Colon (tissue), 2 donors: Measurements from ENCODE around the gene EXD3.
A peak's percentile ranks its signal among the peaks of the same experiment; 100 is the strongest.

Source experiments
- FAIRE-seq: peaks from 2 replicates; lab custom pipeline; 2012; peaks lifted over from hg19 to GRCh38; lab: Jason Lieb, UNC
- donor health status: control.
- donor health status: control.

Gene EXD3

GRCh38 chr9:137294681-137295237 is 128.2 kb downstream of the EXD3 start:
- FAIRE-seq, result no peak

DNA sequence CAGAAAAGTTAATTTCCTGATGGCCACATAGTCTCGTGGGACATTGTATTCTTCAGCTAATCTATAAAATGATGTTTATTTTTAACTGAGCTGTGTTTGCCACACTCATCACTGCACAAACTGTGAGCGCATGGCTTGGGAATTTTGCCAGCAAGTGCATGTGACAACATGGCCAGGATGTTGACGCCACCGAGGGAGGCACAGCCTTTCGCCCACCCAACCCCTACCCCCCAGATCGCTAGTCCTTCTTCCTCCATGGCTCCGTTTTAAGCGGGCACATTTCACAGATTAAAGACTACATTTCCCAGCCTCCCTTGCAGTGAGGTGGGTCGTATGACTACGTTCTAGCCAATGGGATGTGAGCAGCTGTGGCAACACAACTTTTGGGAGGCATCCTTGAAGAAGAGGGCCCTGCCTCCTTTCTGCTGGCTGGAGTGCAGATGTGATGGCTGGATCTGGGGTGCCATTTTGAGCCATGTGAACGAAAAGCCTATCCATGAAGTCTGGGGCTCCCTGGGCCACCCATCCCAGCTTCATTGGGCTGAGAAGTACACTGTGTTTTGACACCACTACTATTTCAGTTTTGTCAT is 128.8 kb downstream of the EXD3 start:
- no peak for FAIRE-seq

GRCh38 chr9:137293482-137294090 is 129.4 kb downstream of the EXD3 start:
- FAIRE-seq, result peak; percentile 86

DNA sequence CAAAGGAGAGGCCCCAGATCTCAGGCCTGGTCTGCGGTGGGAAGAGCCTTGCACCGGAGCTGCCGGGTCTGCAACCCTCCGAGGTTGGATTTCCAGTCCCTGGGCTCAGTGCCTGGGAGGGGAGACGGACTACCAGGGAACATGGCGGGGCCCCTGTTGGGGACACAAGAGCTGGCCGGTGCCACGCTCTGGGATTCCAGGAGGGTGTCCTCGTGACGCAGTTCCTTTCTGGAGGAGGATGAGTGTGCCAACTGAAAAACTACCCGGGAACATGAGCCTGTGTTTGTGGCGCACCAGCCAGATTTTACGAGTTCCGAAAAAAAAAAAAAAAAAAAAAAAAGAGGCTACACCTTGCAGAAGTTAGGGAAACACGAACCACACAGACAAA is 129.9 kb downstream of the EXD3 start:
- no peak for FAIRE-seq

DNA sequence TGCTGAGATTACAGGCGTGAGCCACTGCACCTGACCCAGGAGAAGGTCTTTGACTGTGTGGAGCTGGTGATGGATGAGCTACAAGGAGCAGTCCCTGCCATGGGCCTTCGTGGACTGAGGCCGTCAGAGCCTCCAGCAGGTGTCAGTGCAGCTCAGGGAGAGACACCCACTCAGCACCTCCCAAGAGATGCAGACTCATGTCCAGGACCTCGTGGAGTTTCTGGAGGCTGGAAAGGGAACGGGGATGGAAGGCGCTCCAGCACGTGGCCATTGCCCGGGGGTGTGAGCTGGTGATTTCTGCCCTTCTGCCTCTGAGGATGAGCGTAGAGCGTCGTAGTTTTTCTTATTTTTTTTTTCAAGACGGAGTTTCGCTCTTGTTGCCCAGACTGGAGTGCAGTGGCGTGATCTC is 136.0 kb downstream of the EXD3 start:
- no peak for FAIRE-seq

DNA sequence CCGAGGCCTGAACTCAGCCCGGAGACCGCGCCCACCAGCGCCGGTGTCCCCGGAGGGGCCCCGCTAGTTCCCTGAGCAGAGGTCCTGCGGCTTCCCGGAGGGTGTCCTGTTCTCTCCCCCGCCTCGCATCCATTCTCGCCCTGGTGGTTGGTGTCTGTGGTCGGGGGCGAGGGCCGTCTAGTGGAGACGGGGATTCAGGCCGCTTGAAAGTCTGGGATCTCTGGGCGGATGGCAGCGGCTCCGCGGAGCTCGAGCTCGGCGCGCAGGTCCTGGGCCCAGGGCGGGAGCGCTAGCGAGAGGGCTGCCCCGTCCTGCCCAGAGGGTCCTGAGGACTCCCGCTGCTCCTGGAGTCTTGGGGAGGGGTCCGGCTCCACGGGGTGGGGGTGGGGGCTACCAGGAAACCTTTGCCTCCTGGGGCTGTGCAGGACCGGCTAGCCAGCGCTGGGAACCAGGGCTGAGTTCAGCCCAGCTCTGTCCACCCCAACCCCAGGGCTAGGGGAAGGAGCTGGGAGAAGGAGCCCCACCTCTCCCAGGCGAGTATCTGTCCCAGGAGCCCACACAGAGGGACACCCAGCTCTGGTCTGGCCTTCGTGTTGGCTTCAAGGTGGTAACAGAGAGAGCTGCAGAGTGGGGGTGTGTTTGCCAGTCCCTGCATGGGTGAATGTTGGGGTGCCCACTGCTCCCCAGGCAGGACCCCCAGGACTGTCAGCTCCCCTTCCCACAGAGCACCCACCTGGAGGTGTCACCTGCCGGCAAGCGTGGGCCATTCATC is 141.4 kb downstream of the EXD3 start:
- FAIRE-seq, result no peak

DNA sequence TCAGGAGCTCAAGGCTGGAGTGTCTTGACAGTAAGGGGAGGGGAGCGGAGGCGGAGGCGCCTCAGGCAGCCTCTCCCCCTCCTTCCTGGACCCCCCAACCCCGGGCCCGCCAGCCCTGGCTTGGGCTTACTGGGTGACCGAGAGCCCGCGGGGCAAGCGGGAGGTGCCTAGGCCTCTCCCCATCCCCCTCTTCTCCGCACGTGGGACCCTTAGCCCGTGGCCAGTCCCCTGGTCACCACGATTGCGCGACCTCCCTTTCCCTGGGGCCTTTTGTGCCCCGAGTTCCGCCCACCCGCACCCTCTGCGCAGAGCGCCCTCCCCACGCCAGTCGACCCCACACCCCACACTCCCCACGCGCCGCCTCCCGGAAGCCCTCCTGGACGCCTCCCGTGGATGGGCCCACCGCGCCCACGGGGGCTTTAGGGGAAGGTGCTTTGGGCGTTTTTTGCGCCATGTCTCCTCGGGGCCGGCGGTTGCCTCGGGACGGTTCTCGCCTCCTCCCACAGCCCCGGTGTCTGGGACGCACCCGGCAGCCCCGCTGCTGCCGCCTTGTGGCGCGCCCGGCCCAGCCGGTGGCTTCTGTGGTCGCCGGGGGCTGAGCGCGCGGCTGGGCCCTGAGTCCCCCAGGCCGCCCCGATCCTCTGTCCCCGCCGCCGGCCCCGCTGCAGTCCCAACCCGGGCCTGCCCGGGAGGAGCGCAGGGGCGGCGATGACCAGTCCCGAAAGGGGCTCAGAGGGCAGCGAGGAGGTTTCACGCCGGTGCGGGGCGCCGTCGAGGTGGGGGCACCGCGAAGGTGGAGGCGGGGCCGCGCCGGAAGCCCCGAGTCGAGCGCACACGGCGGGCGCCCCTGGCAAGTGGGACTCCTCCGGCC is 142.3 kb downstream of the EXD3 start:
- no peak for FAIRE-seq

- no peak for FAIRE-seq
Observed at GRCh38 chr9:137279741-137280473, 143.1 kb downstream of the EXD3 start.

- FAIRE-seq, result no peak
Observed at GRCh38 chr9:137278721-137279711, 143.9 kb downstream of the EXD3 start.

DNA sequence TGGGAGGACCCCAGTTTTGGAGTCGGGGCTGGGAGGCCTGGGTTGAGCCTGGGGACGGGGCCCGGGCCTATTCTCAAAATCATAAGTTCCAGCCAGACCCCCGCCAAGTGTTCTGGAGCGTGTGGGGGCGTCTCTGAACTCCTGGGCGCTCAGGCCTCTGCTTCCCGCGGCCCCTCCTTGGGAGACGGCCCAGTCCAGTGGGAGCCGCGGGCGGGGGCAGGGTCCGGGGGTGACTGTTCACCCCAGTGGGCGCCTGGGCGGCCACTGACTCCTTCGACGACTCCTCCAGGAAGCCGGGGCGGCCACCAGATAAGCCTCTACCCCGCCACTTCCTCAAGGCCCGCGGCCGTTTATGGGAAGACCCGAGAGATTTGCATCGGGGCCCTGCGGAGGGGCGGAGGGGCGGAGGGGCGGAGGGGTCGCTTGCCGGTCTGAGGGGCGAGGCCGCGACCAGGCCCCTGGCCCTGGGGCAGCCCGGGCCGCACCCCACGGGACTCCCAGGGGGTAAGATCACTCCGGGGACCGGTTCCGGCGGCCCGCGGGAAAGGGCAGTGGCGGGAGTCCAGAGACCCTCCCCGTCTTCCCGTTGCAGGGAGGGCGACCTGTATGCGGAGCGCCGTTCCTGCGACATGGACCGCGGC is 144.8 kb downstream of the EXD3 start:
- no peak for FAIRE-seq

GRCh38 chr9:137277329-137278041 is 145.5 kb downstream of the EXD3 start, which contains the start of gene TOR4A:
Gene TOR4A (plus strand): TSS chr9:137277726. CDS start chr9:137278690, 964 bp downstream.
- FAIRE-seq, result no peak

GRCh38 chr9:137276473-137277328 is 146.3 kb downstream of the EXD3 start:
- FAIRE-seq, result no peak

DNA sequence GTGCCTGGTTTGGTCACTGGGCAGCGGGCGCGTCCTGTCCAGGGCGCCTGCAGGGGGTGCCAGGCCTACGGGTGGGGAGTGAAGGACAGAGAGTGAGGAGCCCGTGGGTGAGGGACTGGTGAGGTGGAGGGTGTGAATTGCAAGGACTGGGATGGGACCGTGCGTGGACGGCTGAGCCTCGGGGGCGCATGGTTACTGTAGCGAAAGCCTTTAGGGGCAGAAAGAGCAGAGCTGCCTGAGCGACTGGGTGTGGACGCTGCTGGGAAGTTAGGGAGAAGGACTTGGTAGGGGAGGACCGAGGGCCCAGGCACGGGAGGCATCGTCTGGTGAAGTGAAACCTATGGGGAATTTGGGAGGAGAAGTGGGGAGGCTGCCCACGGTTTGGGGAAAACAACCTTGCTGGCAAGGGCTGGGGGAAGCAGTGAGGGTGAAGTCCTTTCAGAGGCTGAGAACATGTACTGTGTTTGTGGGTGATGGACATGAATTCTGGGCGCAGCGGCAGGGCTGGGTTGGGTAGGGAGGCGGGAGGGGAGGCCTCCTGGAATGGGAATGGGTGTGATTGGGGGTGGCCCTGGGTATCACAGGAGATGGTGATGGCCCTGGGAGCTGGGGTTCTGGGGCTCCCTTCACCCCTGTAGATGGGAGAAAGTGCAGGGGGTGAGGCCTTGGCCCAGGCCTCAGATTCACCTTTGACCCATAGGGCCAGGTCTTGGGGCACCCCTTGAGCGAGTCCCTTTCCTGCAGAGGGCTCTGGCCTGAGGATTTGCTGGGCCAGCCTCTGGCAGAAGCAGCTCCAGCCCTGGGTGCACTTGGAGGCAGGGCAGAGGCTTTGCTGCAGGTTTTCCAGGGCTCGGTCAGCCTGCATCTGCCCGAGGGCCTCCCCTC is 147.1 kb downstream of the EXD3 start:
- no peak for FAIRE-seq

GRCh38 chr9:137275203-137275587 is 147.8 kb downstream of the EXD3 start:
- FAIRE-seq, result no peak

GRCh38 chr9:137273611-137274320 is 149.2 kb downstream of the EXD3 start:
- no peak for FAIRE-seq

DNA sequence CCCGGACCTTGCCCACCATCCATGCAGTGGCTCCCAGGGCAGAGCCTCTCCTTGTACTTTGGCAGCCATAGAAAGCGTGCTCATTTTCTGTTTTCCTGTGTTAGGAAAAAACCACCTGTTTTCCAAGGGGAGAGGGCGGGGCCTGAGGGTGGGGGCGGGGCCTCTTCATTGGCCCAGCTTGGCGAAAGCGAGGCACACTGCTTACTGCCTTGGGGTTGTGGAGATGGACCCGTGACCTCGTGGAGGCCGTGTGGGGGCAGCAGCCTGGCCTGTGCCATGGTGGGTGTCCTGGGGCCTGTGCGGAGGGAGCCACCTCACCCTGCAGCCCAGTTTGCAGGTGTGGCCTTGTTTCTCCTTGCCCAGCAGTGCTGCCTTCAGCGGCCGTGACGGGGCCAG is 149.9 kb downstream of the EXD3 start:
- no peak for FAIRE-seq
